GM18520 (cell line): ENCODE measurements around the gene MS4A10.

Experiments
- ATAC-seq: cut with Tn5 transposase; IDR thresholded peaks from one replicate; pipeline ENCODE4 v1.9.1; 2021; ENCODE audit not compliant: unreplicated experiment

Gene MS4A10

DNA sequence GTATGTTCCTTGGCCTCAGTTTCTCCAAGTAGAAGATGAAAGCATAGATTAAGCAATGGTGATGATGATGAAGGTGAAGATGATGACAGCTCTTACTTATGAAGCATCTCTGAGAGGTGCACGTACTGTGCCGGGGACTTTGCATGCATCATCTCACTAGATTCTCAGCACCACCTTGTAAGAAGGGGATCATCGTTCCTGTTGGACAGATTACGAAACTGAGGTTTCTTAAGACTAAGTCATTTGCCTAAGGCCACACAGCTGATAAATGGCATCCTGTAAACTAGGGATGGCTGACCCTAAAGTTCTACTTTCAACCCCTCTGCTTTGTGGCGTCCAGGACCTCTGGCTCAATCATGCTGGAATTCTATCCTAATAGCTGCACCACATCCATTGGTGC is 19.8 kb upstream of the MS4A10 start:
- ATAC-seq: peak; percentile 5

- no peak for ATAC-seq
These were observed 18.6 kb upstream of the MS4A10 start for GRCh38 chr11:60766547-60766946.

- no peak for ATAC-seq
These were observed 17.7 kb upstream of the MS4A10 start for GRCh38 chr11:60767388-60767811.

DNA sequence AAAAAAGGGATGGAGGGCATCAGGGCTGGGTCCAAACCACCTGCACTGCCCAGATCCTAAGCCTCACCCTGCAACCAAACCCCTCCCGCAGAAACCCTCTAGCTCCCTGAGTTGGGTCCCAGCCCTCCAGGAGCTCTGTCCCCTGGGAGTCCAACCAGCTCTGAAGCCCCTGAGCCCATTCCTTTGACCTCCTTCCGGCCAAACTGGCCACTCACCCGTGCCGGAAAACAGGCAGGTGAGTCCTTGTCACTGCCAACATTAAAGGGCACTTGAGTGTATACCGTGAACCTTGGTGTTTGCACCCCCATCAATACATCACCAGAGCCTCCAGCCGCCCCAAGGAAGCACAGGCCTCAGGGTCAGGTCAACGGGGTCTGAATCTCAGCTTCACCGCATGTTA is 16.9 kb upstream of the MS4A10 start:
- ATAC-seq: no peak

- no peak for ATAC-seq
These were observed 15.9 kb upstream of the MS4A10 start for GRCh38 chr11:60769273-60769672.

DNA sequence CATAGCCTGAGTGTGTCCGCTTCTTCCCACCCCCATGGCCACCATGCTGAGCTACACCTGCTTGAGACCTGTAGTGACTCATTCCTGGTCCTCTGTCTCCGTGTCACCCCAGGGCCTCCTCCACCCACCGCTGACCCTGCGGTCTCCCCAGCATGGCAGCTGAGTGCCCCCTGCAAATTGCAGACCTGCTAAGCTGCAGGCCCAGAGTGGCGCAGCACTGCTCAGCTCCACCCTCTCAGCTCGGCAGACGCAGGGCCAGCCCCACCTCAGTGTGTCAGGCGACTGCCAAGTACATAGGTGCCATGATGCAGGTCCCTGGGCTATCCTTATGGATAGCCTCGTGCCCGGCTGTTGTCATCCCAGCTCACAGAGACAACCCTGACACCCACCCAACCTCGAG is 15.3 kb upstream of the MS4A10 start:
- ATAC-seq: no peak

- ATAC-seq: no peak
These were observed 14.0 kb upstream of the MS4A10 start for GRCh38 chr11:60771146-60771545.

- ATAC-seq: no peak
These were observed 13.1 kb upstream of the MS4A10 start for GRCh38 chr11:60771879-60772525.

DNA sequence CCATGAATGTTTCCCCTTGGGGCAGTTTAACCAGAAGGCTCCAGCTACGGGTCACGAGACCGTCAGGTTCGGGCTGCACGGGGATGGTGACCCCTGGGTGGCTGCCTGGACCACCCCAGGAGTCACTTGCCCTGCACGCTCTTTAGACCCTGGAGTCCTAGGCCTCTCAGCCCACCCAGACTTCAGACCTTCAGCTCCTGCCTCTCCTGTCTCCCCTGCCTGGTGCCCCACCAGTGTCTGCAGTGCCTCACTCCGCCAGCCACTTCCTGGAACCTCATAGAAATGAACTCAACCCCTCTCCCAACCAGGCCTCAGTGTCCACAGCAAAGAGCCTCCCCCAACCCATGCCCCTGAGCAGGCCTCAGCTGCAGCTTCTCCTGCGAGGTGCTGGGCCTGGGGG is 12.5 kb upstream of the MS4A10 start:
- no peak for ATAC-seq

DNA sequence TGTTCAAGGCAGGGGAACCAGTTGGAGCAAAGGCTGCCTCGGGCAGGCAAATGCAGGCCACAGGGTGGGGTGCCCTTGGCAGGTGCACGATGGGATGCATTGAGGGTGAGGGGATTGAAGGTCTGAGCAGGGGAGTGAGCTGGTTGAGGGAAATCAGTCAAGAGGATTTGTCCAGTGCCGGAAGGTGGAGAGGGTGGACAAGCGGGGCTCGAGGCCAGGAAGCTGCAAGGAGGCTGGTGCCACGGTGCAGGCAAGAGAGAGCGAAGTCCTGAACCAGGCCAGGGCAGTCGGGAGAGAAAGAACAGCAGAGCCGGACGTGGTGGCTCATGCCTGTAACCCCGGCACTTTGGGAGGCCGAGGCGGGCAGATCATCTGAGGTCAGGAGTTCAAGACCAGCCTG is 10.4 kb upstream of the MS4A10 start:
- no peak for ATAC-seq

GRCh38 chr11:60775420-60775961 is 9.6 kb upstream of the MS4A10 start:
- ATAC-seq: peak; percentile 57

- ATAC-seq: no peak
These were observed 9.0 kb upstream of the MS4A10 start for GRCh38 chr11:60776167-60776566.

GRCh38 chr11:60777106-60777505 is 8.0 kb upstream of the MS4A10 start:
- no peak for ATAC-seq

GRCh38 chr11:60777572-60777971 is 7.6 kb upstream of the MS4A10 start:
- no peak for ATAC-seq

DNA sequence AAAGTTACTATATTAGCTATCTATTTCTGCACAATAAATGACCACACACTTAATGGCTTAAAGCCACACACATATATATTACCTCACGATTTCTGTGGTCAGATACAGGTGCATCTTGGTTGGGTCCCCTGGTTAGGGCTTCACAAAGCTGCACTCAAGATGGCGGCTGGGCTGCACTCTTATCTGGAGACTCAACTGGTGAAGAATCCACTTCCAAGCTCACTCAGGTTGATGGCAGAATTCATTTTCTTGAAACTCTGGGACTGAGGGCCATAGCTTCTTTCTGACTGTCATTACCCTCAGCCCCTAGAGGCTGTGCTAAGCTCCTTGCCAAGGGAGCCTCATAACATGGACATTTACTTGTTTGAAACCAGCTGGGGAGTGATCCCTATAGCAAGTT is 5.1 kb upstream of the MS4A10 start:
- no peak for ATAC-seq

GRCh38 chr11:60780774-60781173 is 4.4 kb upstream of the MS4A10 start:
- ATAC-seq: no peak

GRCh38 chr11:60781286-60781980 is 3.7 kb upstream of the MS4A10 start:
- ATAC-seq: no peak

DNA sequence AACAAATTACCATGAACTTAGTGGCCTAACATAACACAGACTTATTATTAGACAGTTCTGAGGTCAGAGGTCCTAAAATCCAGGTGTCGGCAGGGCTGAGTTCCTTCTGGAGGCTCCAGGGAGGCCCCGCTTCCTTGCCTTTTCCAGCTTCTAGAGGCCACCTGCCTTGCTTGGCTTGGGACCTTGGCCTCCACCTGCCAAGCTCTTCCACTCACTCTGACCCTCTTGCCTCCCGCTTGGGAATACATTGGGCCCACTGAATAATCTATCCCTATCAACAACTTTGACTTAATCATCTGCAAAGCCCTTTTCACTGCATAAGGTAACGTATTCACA is 3.2 kb upstream of the MS4A10 start:
- no peak for ATAC-seq

- no peak for ATAC-seq
These were observed 2.6 kb upstream of the MS4A10 start for GRCh38 chr11:60782393-60783140.

DNA sequence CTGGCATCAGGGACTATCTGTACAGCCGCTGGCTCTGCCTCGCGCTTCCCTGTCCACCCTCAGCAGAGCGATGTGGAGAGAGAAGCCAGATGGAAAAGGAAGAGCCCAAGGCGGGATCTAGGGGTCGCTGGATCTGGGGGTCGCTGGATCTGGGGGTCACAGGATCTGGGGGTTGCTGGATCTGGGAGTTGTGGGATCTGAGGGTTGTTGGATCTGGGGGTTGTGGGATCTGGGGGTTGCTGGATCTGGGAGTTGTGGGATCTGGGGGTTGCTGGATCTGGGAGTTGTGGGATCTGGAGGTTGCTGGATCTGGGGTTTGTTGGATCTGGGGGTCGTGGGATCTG is 2.0 kb upstream of the MS4A10 start:
- no peak for ATAC-seq

DNA sequence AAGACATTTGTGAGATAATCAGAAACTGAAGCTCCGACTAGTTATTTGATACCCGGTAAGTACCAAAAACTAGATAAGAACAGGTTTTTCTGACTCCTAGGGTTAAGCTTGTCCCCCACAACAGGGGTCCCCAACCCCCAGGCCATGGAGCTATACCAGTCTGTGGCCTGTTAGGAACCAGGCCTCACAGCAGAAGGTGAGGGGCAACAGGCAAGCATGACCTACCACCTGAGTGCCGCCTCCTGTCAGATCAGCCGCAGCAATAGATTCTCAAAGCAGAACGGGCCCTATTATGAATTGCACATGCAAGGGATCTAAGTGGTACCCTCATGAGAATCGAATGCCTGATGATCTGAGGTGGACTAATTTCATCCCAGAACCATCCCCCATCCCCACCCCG is 1.2 kb upstream of the MS4A10 start:
- no peak for ATAC-seq

DNA sequence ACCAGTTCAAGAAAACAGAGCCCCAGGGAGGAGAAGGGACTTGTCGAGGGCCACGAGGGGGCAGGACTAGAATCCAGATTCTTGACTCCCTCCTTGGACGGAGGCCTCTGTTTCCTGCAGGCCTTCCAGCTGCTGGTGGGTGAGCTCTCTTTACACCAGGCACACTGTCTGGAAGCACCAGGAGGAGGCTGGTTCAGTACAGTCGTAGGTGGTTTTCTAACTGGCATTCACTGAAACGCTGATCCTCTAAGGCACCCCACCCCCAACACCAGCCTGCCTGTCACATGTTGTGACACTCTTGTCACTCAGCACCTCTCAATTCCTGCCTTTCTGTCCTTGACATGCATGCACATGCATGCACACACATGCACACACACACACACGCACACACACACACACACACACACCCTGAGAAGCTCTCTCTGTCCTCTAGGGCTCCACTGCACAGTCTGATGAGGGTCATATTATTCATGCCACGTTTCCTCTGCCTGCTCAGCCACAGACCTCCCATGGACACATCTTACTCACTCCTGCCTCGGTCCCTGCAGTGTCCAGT is 751 bp downstream of the MS4A10 start:
- no peak for ATAC-seq
